ENCODE data around the gene ZCCHC17. TPM values are rescaled to one million over a fixed set of nuclear protein-coding genes. Genes with fewer than 3 reads are reported as not detected.
A peak's percentile ranks its signal among the peaks of the same experiment; 100 is the strongest.

The ZCCHC17 gene
- total RNA-seq, 1 donor from 2014 or later = 55.0 TPM

GRCh38 chr1:31405578-31406245 is 108.9 kb downstream of the ZCCHC17 start:
- H3K4me2 ChIP-seq = no peak overlapping the region
- H3K9me3 Mint-ChIP-seq = no peaks in the 10 kb centered on the region
- peaks cover 7% of the 10 kb centered on the region for H3K27me3 Mint-ChIP-seq (ENCODE audit: insufficient read depth, low read depth)
- H3K9ac ChIP-seq = no peak overlapping the region
- no peak overlapping the region for H3K27ac ChIP-seq
- H3K4me1 ChIP-seq = no peaks in the 10 kb centered on the region
- H3K27me3 ChIP-seq = no peaks in the 10 kb centered on the region
- H3F3A ChIP-seq (ENCODE audit: low read depth) = no peaks in the 10 kb centered on the region
- H3K79me2 ChIP-seq (ENCODE audit: low read depth) = no peaks in the 10 kb centered on the region
- H2AFZ ChIP-seq (replicated peaks) = no peak overlapping the region
- no peaks in the 10 kb centered on the region for H3K9me3 ChIP-seq (ENCODE audit: low read depth)
- H3K36me3 Mint-ChIP-seq = no peaks in the 10 kb centered on the region
- H3K4me3 ChIP-seq = no peak overlapping the region
- no peak for DNase-seq (ENCODE audit: low spot score)
- TF ChIP-seq EZH2phosphoT487 (IDR thresholded peaks at IDR 0.05) = no peak
- no peak for TF ChIP-seq EZH2 (IDR thresholded peaks at IDR 0.05)
- no peak for TF ChIP-seq CTCF (IDR thresholded peaks at IDR 0.05)
- H3K4me3 Mint-ChIP-seq = no peak overlapping the region
- H3K27ac Mint-ChIP-seq = no peak overlapping the region
- H4K20me1 ChIP-seq (ENCODE audit: low read depth) = no peaks in the 10 kb centered on the region
- peaks cover 10% of the 10 kb centered on the region for H3K4me1 Mint-ChIP-seq
- H3K36me3 ChIP-seq = no peaks in the 10 kb centered on the region

GRCh38 chr1:31407029-31407626 is 110.3 kb downstream of the ZCCHC17 start:
- H2AFZ ChIP-seq (replicated peaks) = no peak overlapping the region
- H3K9ac ChIP-seq = peak overlapping the region; percentile 14
- H3K4me3 ChIP-seq = no peak overlapping the region
- no peak overlapping the region for H3K4me2 ChIP-seq
- H3K27me3 ChIP-seq = peaks cover 9% of the 10 kb centered on the region
- no peaks in the 10 kb centered on the region for H3K9me3 ChIP-seq (ENCODE audit: low read depth)
- Mint-ChIP-seq H3K4me1 (peaks cover 10% of the 10 kb centered on the region), H3K9me3 (no peaks in the 10 kb centered on the region), H3K36me3 (peaks cover 3% of the 10 kb centered on the region), H3K27me3 (ENCODE audit: insufficient read depth, low read depth) (peaks cover 19% of the 10 kb centered on the region), H3K4me3 (peak overlapping the region; percentile 64), H3K27ac (peak overlapping the region; percentile 83)
- H3K79me2 ChIP-seq (ENCODE audit: low read depth) = no peaks in the 10 kb centered on the region
- H3K4me1 ChIP-seq = no peaks in the 10 kb centered on the region
- no peaks in the 10 kb centered on the region for H3K36me3 ChIP-seq
- no peak for DNase-seq (ENCODE audit: low spot score)
- TF ChIP-seq EZH2 (IDR thresholded peaks at IDR 0.05) (no peak), EZH2phosphoT487 (IDR thresholded peaks at IDR 0.05) (no peak), CTCF (IDR thresholded peaks at IDR 0.05) (no peak)
- H3F3A ChIP-seq (ENCODE audit: low read depth) = peaks cover under 1% of the 10 kb centered on the region
- H4K20me1 ChIP-seq (ENCODE audit: low read depth) = peaks cover 1% of the 10 kb centered on the region
- H3K27ac ChIP-seq = no peak overlapping the region

- H3K4me1 Mint-ChIP-seq = peaks cover 15% of the 10 kb centered on the region
- Histone ChIP-seq H3K79me2 (ENCODE audit: low read depth) (no peaks in the 10 kb centered on the region), H3K9ac (no peak overlapping the region), H3K9me3 (ENCODE audit: low read depth) (no peaks in the 10 kb centered on the region), H2AFZ (replicated peaks) (no peak overlapping the region), H3K4me1 (peaks cover 5% of the 10 kb centered on the region), H3K4me3 (no peak overlapping the region), H4K20me1 (ENCODE audit: low read depth) (peaks cover 8% of the 10 kb centered on the region), H3K36me3 (no peaks in the 10 kb centered on the region), H3K27ac (no peak overlapping the region), H3F3A (ENCODE audit: low read depth) (peaks cover 8% of the 10 kb centered on the region), H3K4me2 (no peak overlapping the region), H3K27me3 (peaks cover 17% of the 10 kb centered on the region)
- peaks cover 22% of the 10 kb centered on the region for H3K27me3 Mint-ChIP-seq (ENCODE audit: insufficient read depth, low read depth)
- DNase-seq (ENCODE audit: low spot score) = no peak
- no peak overlapping the region for H3K4me3 Mint-ChIP-seq
- no peaks in the 10 kb centered on the region for H3K9me3 Mint-ChIP-seq
- H3K36me3 Mint-ChIP-seq = peaks cover 3% of the 10 kb centered on the region
- TF ChIP-seq EZH2 (IDR thresholded peaks at IDR 0.05) (no peak), CTCF (IDR thresholded peaks at IDR 0.05) (no peak), EZH2phosphoT487 (IDR thresholded peaks at IDR 0.05) (no peak)
- no peak overlapping the region for H3K27ac Mint-ChIP-seq
Observed at GRCh38 chr1:31408788-31409318, 112.0 kb downstream of the ZCCHC17 start.
